Frontal cortex (tissue), 4 donors: Measurements from ENCODE around the gene DHRS4L2. TPM values are rescaled to one million over a fixed set of nuclear protein-coding genes. Genes with fewer than 3 reads are reported as not detected.
"Not testable (repeated sequence)": the region's sequence is repeated elsewhere in the genome, so short reads cannot be mapped to it uniquely, and the experiment has no call there.

Experiments
- DNase-seq, 2 donors: peaks; one replicate each; pipeline ENCODE4 v3.0.0; 2012; ENCODE audit warnings: low spot score in 2 of 2
- FAIRE-seq: peaks from 2 replicates; lab custom pipeline; 2012; peaks lifted over from hg19 to GRCh38; lab: Jason Lieb, UNC
- total RNA-seq: library from RNA; depleted of rRNA; stranded (reverse); fragments of >200 nt; gene quantifications from one replicate; pipeline ENCODE4 v1.2.3, GENCODE V29; 2014
- donor health status: control.
- donor health status: control.
- donor health status: control.

The DHRS4L2 gene
- 3.3 TPM for total RNA-seq

- DNase-seq = peak in 1 of 2 donors; percentile 22
- FAIRE-seq = not testable (repeated sequence)
Measured at GRCh38 chr14:23988607-23989363, at the start of gene DHRS4L2. DHRS4L2 (plus strand) TSS chr14:23988929; CDS start chr14:23988948, 19 bp downstream.

- DNase-seq (no peak), FAIRE-seq (no peak)
Measured at GRCh38 chr14:23939607-23940326, 49.0 kb upstream of the DHRS4L2 start.

- FAIRE-seq (no peak), DNase-seq (no peak)
Measured at GRCh38 chr14:23941230-23941629, 47.5 kb upstream of the DHRS4L2 start.

GRCh38 chr14:23941669-23942068, 47.1 kb upstream of the DHRS4L2 start:
- DNase-seq (no peak), FAIRE-seq (no peak)

- FAIRE-seq (no peak), DNase-seq (no peak)
Measured at GRCh38 chr14:23942587-23942986, 46.1 kb upstream of the DHRS4L2 start.

- not testable (repeated sequence) for FAIRE-seq, DNase-seq
Measured at GRCh38 chr14:23949069-23949468, 39.7 kb upstream of the DHRS4L2 start.

- FAIRE-seq = no peak
- DNase-seq = no peak
Measured at GRCh38 chr14:23950411-23951135, 38.2 kb upstream of the DHRS4L2 start.

GRCh38 chr14:23951136-23951466, 37.6 kb upstream of the DHRS4L2 start:
- FAIRE-seq, DNase-seq: not testable (repeated sequence)

GRCh38 chr14:23951590-23952201, 37.0 kb upstream of the DHRS4L2 start:
- FAIRE-seq = no peak
- DNase-seq = no peak

GRCh38 chr14:23953116-23953463, 35.6 kb upstream of the DHRS4L2 start:
- not testable (repeated sequence) for FAIRE-seq, DNase-seq

GRCh38 chr14:23953464-23954278, 35.1 kb upstream of the DHRS4L2 start, which contains the start of gene DHRS4:
DHRS4 (plus strand) TSS chr14:23953770; CDS start chr14:23953789, 19 bp downstream.
- FAIRE-seq = no peak
- peak; percentile 64 to 67 for DNase-seq

- FAIRE-seq, DNase-seq: not testable (repeated sequence)
Measured at GRCh38 chr14:23954279-23954614, 34.5 kb upstream of the DHRS4L2 start.

- DNase-seq, FAIRE-seq: not testable (repeated sequence)
Measured at GRCh38 chr14:23954965-23955364, 33.8 kb upstream of the DHRS4L2 start.

GRCh38 chr14:23955811-23956210, 32.9 kb upstream of the DHRS4L2 start:
- FAIRE-seq, DNase-seq: not testable (repeated sequence)

GRCh38 chr14:23957913-23958569, 30.7 kb upstream of the DHRS4L2 start:
- FAIRE-seq, DNase-seq: not testable (repeated sequence)

GRCh38 chr14:23960899-23961298, 27.8 kb upstream of the DHRS4L2 start:
- not testable (repeated sequence) for FAIRE-seq

GRCh38 chr14:23961704-23962103, 27.0 kb upstream of the DHRS4L2 start:
- not testable (repeated sequence) for FAIRE-seq

More at GRCh38 chr14:23960899-23961298, 27.8 kb upstream of the DHRS4L2 start:
- DNase-seq = not testable (repeated sequence)

GRCh38 chr14:23969130-23969480, 19.6 kb upstream of the DHRS4L2 start:
- not testable (repeated sequence) for FAIRE-seq, DNase-seq

More at GRCh38 chr14:23961704-23962103, 27.0 kb upstream of the DHRS4L2 start:
- DNase-seq = not testable (repeated sequence)
